GM23338 (cell line): ENCODE measurements around the gene GPR85. TPM values are rescaled to one million over a fixed set of nuclear protein-coding genes. Genes with fewer than 3 reads are reported as not detected.

Source experiments
- ATAC-seq: fragments of 200-7000 bp; cut with Tn5 transposase; 3 replicates; pipeline ENCODE4 v1.9.1; 2020
- DNase-seq: peaks from one replicate; pipeline ENCODE4 v3.0.0-alpha.2; 2015; ENCODE audit warnings: low spot score
- H2AFZ ChIP-seq: fragments of 200-600 bp; sonication (generic); 2 replicates; pipeline ENCODE4 v1.8.0; 2016; ENCODE audit warnings: antibody characterized with exemption, mild to moderate bottlenecking, moderate library complexity
- H3F3A ChIP-seq: fragments of 200-600 bp; sonication (generic); replicated peaks from 2 replicates; pipeline ENCODE4 v1.8.0; 2017; ENCODE audit warnings: antibody characterized with exemption, mixed run types, low read depth
- H3K27ac ChIP-seq: fragments of 200-600 bp; sonication (generic); 2 replicates; pipeline ENCODE4 v1.6.1; 2016; ENCODE audit warnings: low read depth
- H3K27me3 ChIP-seq: fragments of 200-600 bp; sonication (generic); 2 replicates; pipeline ENCODE4 v1.8.0; 2016; ENCODE audit warnings: mild to moderate bottlenecking, mixed run types, moderate library complexity; ENCODE audit not compliant: insufficient read depth
- H3K36me3 ChIP-seq: fragments of 200-600 bp; sonication (generic); 2 replicates; pipeline ENCODE4 v1.8.0; 2016; ENCODE audit warnings: mild to moderate bottlenecking; ENCODE audit not compliant: insufficient read depth
- H3K4me1 ChIP-seq: fragments of 200-600 bp; sonication (generic); 2 replicates; pipeline ENCODE4 v1.8.0; 2016; ENCODE audit warnings: mild to moderate bottlenecking, moderate library complexity; ENCODE audit not compliant: insufficient read depth
- H3K4me2 ChIP-seq: fragments of 200-600 bp; sonication (generic); 2 replicates; pipeline ENCODE4 v1.7.1; 2017; ENCODE audit warnings: mixed run types
- H3K4me3 ChIP-seq: fragments of 200-600 bp; sonication (generic); 2 replicates; pipeline ENCODE4 v1.6.1; 2016; ENCODE audit warnings: mixed run types
- H3K79me2 ChIP-seq: fragments of 200-600 bp; sonication (generic); replicated peaks from 2 replicates; pipeline ENCODE4 v1.8.0; 2017; ENCODE audit warnings: mild to moderate bottlenecking; ENCODE audit not compliant: insufficient read depth
- H3K9me2 ChIP-seq: fragments of 200-600 bp; sonication (generic); 2 replicates; pipeline ENCODE4 v1.8.0; 2017; ENCODE audit not compliant: insufficient read depth
- H4K20me1 ChIP-seq: fragments of 200-600 bp; sonication (generic); replicated peaks from 2 replicates; pipeline ENCODE4 v1.8.0; 2017; ENCODE audit warnings: mild to moderate bottlenecking; ENCODE audit not compliant: insufficient read depth
- H3K27ac Mint-ChIP-seq: 2 replicates; pipeline ENCODE4 v1.8.0; 2020; ENCODE audit warnings: inconsistent platforms, mild to moderate bottlenecking, moderate library complexity, mixed read lengths
- H3K27me3 Mint-ChIP-seq: 3 replicates; pipeline ENCODE4 v1.8.0; 2022; ENCODE audit warnings: low read depth, mild to moderate bottlenecking, moderate library complexity, mixed read lengths, inconsistent platforms; ENCODE audit not compliant: insufficient read depth, poor library complexity
- H3K36me3 Mint-ChIP-seq: 3 replicates; pipeline ENCODE4 v1.8.0; 2021; ENCODE audit warnings: low read depth, mild to moderate bottlenecking, inconsistent platforms, moderate library complexity, mixed read lengths
- H3K4me1 Mint-ChIP-seq: 3 replicates; pipeline ENCODE4 v1.8.0; 2020; ENCODE audit warnings: mild to moderate bottlenecking, inconsistent platforms, mixed read lengths
- H3K4me3 Mint-ChIP-seq: 3 replicates; pipeline ENCODE4 v1.8.0; 2021; ENCODE audit warnings: moderate library complexity, mild to moderate bottlenecking, inconsistent platforms, mixed read lengths
- H3K9me3 Mint-ChIP-seq: 3 replicates; pipeline ENCODE4 v1.8.0; 2020; ENCODE audit warnings: moderate library complexity, mild to moderate bottlenecking, inconsistent platforms, mixed read lengths
- CREB1 ChIP-seq: fragments of 250-450 bp; sonication (Bioruptor Pico); IDR thresholded peaks from 2 replicates; pipeline ENCODE4 v1.5.0; 2020; ENCODE audit warnings: low read depth, mild to moderate bottlenecking, moderate library complexity
- EZH2 ChIP-seq: fragments of 200-600 bp; sonication (generic); IDR thresholded peaks from one replicate; pipeline ENCODE4 v1.8.0; 2017; ENCODE audit warnings: antibody characterized with exemption, mild to moderate bottlenecking, low read depth; ENCODE audit not compliant: unreplicated experiment
- EZH2phosphoT487 ChIP-seq: fragments of 200-600 bp; sonication (generic); IDR thresholded peaks from one replicate; pipeline ENCODE4 v1.8.1; 2018; ENCODE audit warnings: antibody characterized with exemption; ENCODE audit not compliant: unreplicated experiment
- JUNB ChIP-seq: IDR thresholded peaks from one replicate; pipeline ENCODE4 v1.6.1; 2016; ENCODE audit warnings: antibody characterized with exemption; ENCODE audit not compliant: unreplicated experiment
- NANOG ChIP-seq: IDR thresholded peaks from 2 replicates; pipeline ENCODE4 v1.6.1; 2016; ENCODE audit warnings: antibody characterized with exemption, borderline replicate concordance
- POLR2AphosphoS5 ChIP-seq: IDR thresholded peaks from 2 replicates; pipeline ENCODE4 v1.6.1; 2016; ENCODE audit warnings: antibody characterized with exemption, low read depth
- REST ChIP-seq: IDR thresholded peaks from one replicate; pipeline ENCODE4 v1.6.1; 2018; ENCODE audit warnings: antibody characterized with exemption; ENCODE audit not compliant: unreplicated experiment
- STAT1 ChIP-seq: IDR thresholded peaks from one replicate; pipeline ENCODE4 v1.6.1; 2016; ENCODE audit warnings: antibody characterized with exemption; ENCODE audit not compliant: unreplicated experiment
- ZNF114 ChIP-seq: fragments of 250-450 bp; sonication (Bioruptor Pico); IDR thresholded peaks from 2 replicates; pipeline ENCODE4 v1.5.0; 2020; ENCODE audit warnings: mild to moderate bottlenecking, moderate library complexity
- ZNF331 ChIP-seq: fragments of 250-450 bp; sonication (Bioruptor Pico); IDR thresholded peaks from 2 replicates; pipeline ENCODE4 v1.5.0; 2020; ENCODE audit warnings: low read depth, mild to moderate bottlenecking, moderate library complexity
- ZNF462 ChIP-seq: fragments of 250-450 bp; sonication (Bioruptor Pico); IDR thresholded peaks from 2 replicates; pipeline ENCODE4 v1.5.0; 2020; ENCODE audit warnings: mild to moderate bottlenecking, moderate library complexity
- polyA plus RNA-seq: library from polyadenylated mRNA; unstranded; fragments of >200 nt; fragmentation: Nextera tagmentation; extraction: Ambion mirVana; gene quantifications from 2 replicates; pipeline ENCODE4 v1.2.1, GENCODE V29; 2016
- total RNA-seq: library from RNA; depleted of rRNA; stranded (reverse); fragments of >200 nt; shearing (Covaris generic); gene quantifications from 2 replicates; pipeline ENCODE4 v1.2.3, GENCODE V29; 2014
- TF ChIP-seq, protein P1 (sequence below): IDR thresholded peaks from 2 replicates; pipeline ENCODE4 v1.6.1; 2016; ENCODE audit warnings: antibody characterized with exemption
- TF ChIP-seq, protein P2 (sequence below), 2 experiments: fragments of 200-600 bp in 1 of 2; sonication (generic) in 1 of 2; conservative IDR thresholded peaks; 2 replicates each; pipeline versions ENCODE4 v1.5.1 to v1.6.1; 2016 to 2017; ENCODE audit warnings: antibody characterized with exemption in 2 of 2, low read depth in 2 of 2, mild to moderate bottlenecking in 2 of 2, moderate library complexity in 1 of 2

GPR85 gene
- total and polyA plus RNA-seq, 2 experiments from 2014 or later: 0.16 to 0.35 TPM

GRCh38 chr7:113120647-113121046 is 34.0 kb upstream of the GPR85 start:
- ATAC-seq (no peak), DNase-seq (no peak)
- Histone ChIP-seq H3K79me2 (peaks cover 4% of the 10 kb centered on the region; the same call in 1 of the 2 replicates), H2AFZ (no peak overlapping the region), H3K27me3 (0 out of 2 replicates have a peak, but pooled peaks cover 6% of the 10 kb centered on the region), H3K9me2 (no peaks in the 10 kb centered on the region), H3F3A (no peaks in the 10 kb centered on the region), H3K4me1 (no peaks in the 10 kb centered on the region), H3K36me3 (no peaks in the 10 kb centered on the region), H3K4me2 (no peak overlapping the region), H3K27ac (no peak overlapping the region), H3K4me3 (no peak overlapping the region), H4K20me1 (no peaks in the 10 kb centered on the region)
- no peak overlapping the region for H3K27ac Mint-ChIP-seq
- H3K4me3 Mint-ChIP-seq: no peak overlapping the region
- TF ChIP-seq JUNB (no peak), ZNF462 (CRISPR knock-in tag) (no peak), EZH2phosphoT487 (no peak), REST (no peak), ZNF114 (no peak), STAT1 (no peak), POLR2AphosphoS5 (no peak), NANOG (no peak), ZNF331 (CRISPR knock-in tag) (no peak), EZH2 (no peak), CREB1 (CRISPR knock-in tag) (no peak)
- TF ChIP-seq, protein P1, sequence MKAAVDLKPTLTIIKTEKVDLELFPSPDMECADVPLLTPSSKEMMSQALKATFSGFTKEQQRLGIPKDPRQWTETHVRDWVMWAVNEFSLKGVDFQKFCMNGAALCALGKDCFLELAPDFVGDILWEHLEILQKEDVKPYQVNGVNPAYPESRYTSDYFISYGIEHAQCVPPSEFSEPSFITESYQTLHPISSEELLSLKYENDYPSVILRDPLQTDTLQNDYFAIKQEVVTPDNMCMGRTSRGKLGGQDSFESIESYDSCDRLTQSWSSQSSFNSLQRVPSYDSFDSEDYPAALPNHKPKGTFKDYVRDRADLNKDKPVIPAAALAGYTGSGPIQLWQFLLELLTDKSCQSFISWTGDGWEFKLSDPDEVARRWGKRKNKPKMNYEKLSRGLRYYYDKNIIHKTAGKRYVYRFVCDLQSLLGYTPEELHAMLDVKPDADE: no peak
- TF ChIP-seq, protein P2, sequence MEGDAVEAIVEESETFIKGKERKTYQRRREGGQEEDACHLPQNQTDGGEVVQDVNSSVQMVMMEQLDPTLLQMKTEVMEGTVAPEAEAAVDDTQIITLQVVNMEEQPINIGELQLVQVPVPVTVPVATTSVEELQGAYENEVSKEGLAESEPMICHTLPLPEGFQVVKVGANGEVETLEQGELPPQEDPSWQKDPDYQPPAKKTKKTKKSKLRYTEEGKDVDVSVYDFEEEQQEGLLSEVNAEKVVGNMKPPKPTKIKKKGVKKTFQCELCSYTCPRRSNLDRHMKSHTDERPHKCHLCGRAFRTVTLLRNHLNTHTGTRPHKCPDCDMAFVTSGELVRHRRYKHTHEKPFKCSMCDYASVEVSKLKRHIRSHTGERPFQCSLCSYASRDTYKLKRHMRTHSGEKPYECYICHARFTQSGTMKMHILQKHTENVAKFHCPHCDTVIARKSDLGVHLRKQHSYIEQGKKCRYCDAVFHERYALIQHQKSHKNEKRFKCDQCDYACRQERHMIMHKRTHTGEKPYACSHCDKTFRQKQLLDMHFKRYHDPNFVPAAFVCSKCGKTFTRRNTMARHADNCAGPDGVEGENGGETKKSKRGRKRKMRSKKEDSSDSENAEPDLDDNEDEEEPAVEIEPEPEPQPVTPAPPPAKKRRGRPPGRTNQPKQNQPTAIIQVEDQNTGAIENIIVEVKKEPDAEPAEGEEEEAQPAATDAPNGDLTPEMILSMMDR (conservative IDR thresholded peaks at IDR 0.05; ENCODE audit: low read depth in 2 of 2): no peak
- peaks cover 16% of the 10 kb centered on the region; the same call in 2 of the 3 replicates for H3K4me1 Mint-ChIP-seq
- H3K9me3 Mint-ChIP-seq: no peaks in the 10 kb centered on the region
- peaks cover 2% of the 10 kb centered on the region for H3K27me3 Mint-ChIP-seq
- H3K36me3 Mint-ChIP-seq: peaks cover 16% of the 10 kb centered on the region
